HEK293T (cell line): Measurements from ENCODE around the gene SLC35E2B.
"Not testable (repeated sequence)": the region's sequence is repeated elsewhere in the genome, so short reads cannot be mapped to it uniquely, and the experiment has no call there.

ENCODE experiments used
- BHLHE40 ChIP-seq: fragments of 450-650 bp; IDR thresholded peaks from 2 replicates; pipeline ENCODE4 v1.6.1; 2016; ENCODE audit warnings: mild to moderate bottlenecking, moderate library complexity, borderline replicate concordance
- ELF4 ChIP-seq: fragments of 450-650 bp; IDR thresholded peaks from 2 replicates; pipeline ENCODE4 v1.6.1; 2017; ENCODE audit warnings: antibody characterized with exemption
- FOXK2 ChIP-seq: fragments of 450-650 bp; IDR thresholded peaks from 2 replicates; pipeline ENCODE4 v1.6.1; 2016; ENCODE audit warnings: mild to moderate bottlenecking
- HDGF ChIP-seq: fragments of 450-650 bp; IDR thresholded peaks from 2 replicates; pipeline ENCODE4 v1.6.1; 2017; ENCODE audit warnings: antibody characterized with exemption, borderline replicate concordance
- PKNOX1 ChIP-seq: fragments of 450-650 bp; IDR thresholded peaks from 2 replicates; pipeline ENCODE4 v1.6.1; 2016
- SP1 ChIP-seq: fragments of 450-650 bp; IDR thresholded peaks from 2 replicates; pipeline ENCODE4 v1.6.1; 2017
- SUZ12 ChIP-seq: fragments of 450-650 bp; IDR thresholded peaks from 2 replicates; pipeline ENCODE4 v1.6.1; 2016; ENCODE audit warnings: mild to moderate bottlenecking
- TARDBP ChIP-seq: fragments of 450-650 bp; IDR thresholded peaks from 2 replicates; pipeline ENCODE4 v1.6.1; 2016

GRCh38 chr1:1696431-1697357 is 4.1 kb upstream of the SLC35E2B start:
- not testable (repeated sequence) for TF ChIP-seq PKNOX1, ELF4, SP1, BHLHE40, SUZ12, FOXK2, TARDBP, HDGF
